ENCODE results near the gene LRRC2.
"Not testable (repeated sequence)": the region's sequence is repeated elsewhere in the genome, so short reads cannot be mapped to it uniquely, and the experiment has no call there.

The LRRC2 gene

GRCh38 chr3:46497556-46498265, 68.4 kb downstream of the LRRC2 start, which contains the start of gene RTP3:
TSS of gene RTP3 (plus strand) at chr3:46497976. CDS start at chr3:46498063, 87 bp downstream.
- H4K20me1 ChIP-seq, result no peaks in the 10 kb centered on the region
- peaks cover 0 to 11% (median 8%) of the 10 kb centered on the region in 11 experiments; a peak in 10 of 22 replicates for H3K9me3 ChIP-seq (replicated peaks in 1 of 11)
- H3K9ac ChIP-seq, result no peak within 1 kb of the TSS
- no peak within 1 kb of the TSS for H3K4me3 ChIP-seq
- peak within 1 kb of the TSS in 4 of 11 experiments; percentile 10 to 29 (median 23); a peak in 5 of 22 replicates for H3K27ac ChIP-seq
- TF ChIP-seq Cebpa-rat (IDR thresholded peaks at IDR 0.05), result no peak
- peak within 1 kb of the TSS in 6 of 11 experiments; percentile 2 to 53 (median 31); a peak in 7 of 22 replicates for H3K4me2 ChIP-seq
- peaks cover 15 to 47% (median 36%) of the 10 kb centered on the region in 10 experiments for H3K4me1 ChIP-seq
- H3K27me3 ChIP-seq, result no peaks in the 10 kb centered on the region
- no peaks in the 10 kb centered on the region for H3K36me3 ChIP-seq

- no peak overlapping the region for H3K9ac ChIP-seq
- peak overlapping the region in 6 of 11 experiments; percentile 2 to 53 (median 31); a peak in 7 of 22 replicates for H3K4me2 ChIP-seq
- no peaks in the 10 kb centered on the region for H4K20me1 ChIP-seq
- H3K4me1 ChIP-seq, result peaks cover 16 to 47% (median 41%) of the 10 kb centered on the region in 10 experiments
- H3K27me3 ChIP-seq, result no peaks in the 10 kb centered on the region
- H3K36me3 ChIP-seq, result no peaks in the 10 kb centered on the region
- no peak for TF ChIP-seq Cebpa-rat (IDR thresholded peaks at IDR 0.05)
- no peak overlapping the region for H3K4me3 ChIP-seq
- peaks cover 0 to 13% (median 9%) of the 10 kb centered on the region in 11 experiments; a peak in 10 of 22 replicates for H3K9me3 ChIP-seq (replicated peaks in 1 of 11)
- peak overlapping the region in 3 of 11 experiments; percentile 10 to 22 (median 12); a peak in 3 of 22 replicates for H3K27ac ChIP-seq
These were observed 69.2 kb downstream of the LRRC2 start for GRCh38 chr3:46496746-46497555.

GRCh38 chr3:46495901-46496456, 70.1 kb downstream of the LRRC2 start:
- H3K27ac ChIP-seq, result peak overlapping the region in 5 of 11 experiments; percentile 2 to 26 (median 22); a peak in 3 of 22 replicates
- H3K4me1 ChIP-seq, result peaks cover 19 to 47% (median 41%) of the 10 kb centered on the region in 10 experiments

GRCh38 chr3:46494491-46494890, 71.6 kb downstream of the LRRC2 start:
- not testable (repeated sequence) for H3K9ac ChIP-seq, H3K4me3 ChIP-seq, H3K27ac ChIP-seq, H3K4me2 ChIP-seq, H4K20me1 ChIP-seq, H3K27me3 ChIP-seq, H3K36me3 ChIP-seq
- H3K9me3 ChIP-seq (replicated peaks in 1 of 11), result peaks cover 0 to 13% (median 9%) of the 10 kb centered on the region in 11 experiments; a peak in 10 of 22 replicates
- peaks cover 16 to 51% (median 43%) of the 10 kb centered on the region in 10 experiments for H3K4me1 ChIP-seq

More at GRCh38 chr3:46495901-46496456, 70.1 kb downstream of the LRRC2 start:
- no peaks in the 10 kb centered on the region for H3K27me3 ChIP-seq
- no peak overlapping the region for H3K9ac ChIP-seq
- no peak for TF ChIP-seq Cebpa-rat (IDR thresholded peaks at IDR 0.05)
- no peaks in the 10 kb centered on the region for H3K36me3 ChIP-seq
- H3K4me2 ChIP-seq, result peak overlapping the region in 4 of 11 experiments; percentile 3 to 32 (median 20); a peak in 4 of 22 replicates
- H3K4me3 ChIP-seq, result no peak overlapping the region
- peaks cover 0 to 13% (median 9%) of the 10 kb centered on the region in 11 experiments; a peak in 10 of 22 replicates for H3K9me3 ChIP-seq (replicated peaks in 1 of 11)
- no peaks in the 10 kb centered on the region for H4K20me1 ChIP-seq

- Histone ChIP-seq H3K27ac (peak overlapping the region in 4 of 11 experiments; percentile 7 to 75 (median 70); a peak in 7 of 22 replicates), H3K9ac (no peak overlapping the region), H3K4me2 (peak overlapping the region in 3 of 11 experiments; percentile 54 to 88 (median 57); a peak in 4 of 22 replicates), H3K9me3 (replicated peaks in 1 of 11) (peaks cover 0 to 13% (median 9%) of the 10 kb centered on the region in 11 experiments; a peak in 10 of 22 replicates), H3K27me3 (no peaks in the 10 kb centered on the region), H3K4me3 (no peak overlapping the region), H3K36me3 (no peaks in the 10 kb centered on the region), H4K20me1 (no peaks in the 10 kb centered on the region), H3K4me1 (peaks cover 23 to 59% (median 52%) of the 10 kb centered on the region in 10 experiments)
- TF ChIP-seq Cebpa-rat (IDR thresholded peaks at IDR 0.05), result no peak
These were observed 73.1 kb downstream of the LRRC2 start for GRCh38 chr3:46492890-46493547.

GRCh38 chr3:46491089-46492070, 74.7 kb downstream of the LRRC2 start:
- H3K9ac ChIP-seq, result peak overlapping the region in 4 of 11 experiments; percentile 21 to 39 (median 32); a peak in 8 of 22 replicates
- H3K4me3 ChIP-seq, result no peak overlapping the region
- H3K9me3 ChIP-seq (replicated peaks in 1 of 11), result peaks cover 0 to 13% (median 9%) of the 10 kb centered on the region in 11 experiments; a peak in 10 of 22 replicates
- peak overlapping the region in 8 of 11 experiments; percentile 3 to 75 (median 63); a peak in 15 of 22 replicates for H3K27ac ChIP-seq
- peaks cover 23 to 50% (median 45%) of the 10 kb centered on the region in 10 experiments for H3K4me1 ChIP-seq
- no peak for TF ChIP-seq Cebpa-rat (IDR thresholded peaks at IDR 0.05)
- H3K4me2 ChIP-seq, result peak overlapping the region; percentile 32 to 88 (median 65); a peak in 21 of 22 replicates
- no peaks in the 10 kb centered on the region for H4K20me1 ChIP-seq
- no peaks in the 10 kb centered on the region for H3K36me3 ChIP-seq
- no peaks in the 10 kb centered on the region for H3K27me3 ChIP-seq

GRCh38 chr3:46490338-46491084, 75.6 kb downstream of the LRRC2 start:
- H3K4me2 ChIP-seq, result peak overlapping the region; percentile 32 to 88 (median 65); a peak in 20 of 22 replicates
- peaks cover 0 to 13% (median 9%) of the 10 kb centered on the region in 11 experiments; a peak in 10 of 22 replicates for H3K9me3 ChIP-seq (replicated peaks in 1 of 11)
- no peaks in the 10 kb centered on the region for H3K36me3 ChIP-seq
- H3K27me3 ChIP-seq, result no peaks in the 10 kb centered on the region
- H3K9ac ChIP-seq, result peak overlapping the region in 4 of 11 experiments; percentile 21 to 39 (median 32); a peak in 6 of 22 replicates
- H4K20me1 ChIP-seq, result no peaks in the 10 kb centered on the region
- no peak overlapping the region for H3K4me3 ChIP-seq
- H3K4me1 ChIP-seq, result peaks cover 23 to 44% (median 40%) of the 10 kb centered on the region in 10 experiments
- H3K27ac ChIP-seq, result peak overlapping the region in 7 of 11 experiments; percentile 48 to 75 (median 65); a peak in 14 of 22 replicates
- TF ChIP-seq Cebpa-rat (IDR thresholded peaks at IDR 0.05), result no peak
